KMS-11 (cell line): ENCODE data around the gene MACROD2.

Experiments used
- H2AFZ ChIP-seq: fragments of 200-600 bp; sonication (generic); 2 replicates; pipeline ENCODE4 v1.6.1; 2016; ENCODE audit warnings: antibody characterized with exemption, mixed run types, low read depth
- H3K27ac ChIP-seq: fragments of 200-600 bp; sonication (generic); 2 replicates; pipeline ENCODE4 v1.6.1; 2016; ENCODE audit warnings: mild to moderate bottlenecking, mixed run types
- H3K27me3 ChIP-seq: fragments of 200-600 bp; sonication (generic); 2 replicates; pipeline ENCODE4 v1.6.1; 2017; ENCODE audit warnings: mild to moderate bottlenecking, low read depth, mixed run types, moderate library complexity; ENCODE audit not compliant: insufficient read depth
- H3K36me3 ChIP-seq: fragments of 200-600 bp; sonication (generic); 2 replicates; pipeline ENCODE4 v1.6.1; 2017; ENCODE audit warnings: mild to moderate bottlenecking, mixed run types; ENCODE audit not compliant: insufficient read depth
- H3K4me1 ChIP-seq: fragments of 200-600 bp; sonication (generic); 2 replicates; pipeline ENCODE4 v1.6.1; 2016; ENCODE audit warnings: mild to moderate bottlenecking, low read depth, mixed run types; ENCODE audit not compliant: poor library complexity, severe bottlenecking
- H3K4me2 ChIP-seq: fragments of 200-600 bp; sonication (generic); 2 replicates; pipeline ENCODE4 v1.7.0; 2016; ENCODE audit warnings: mild to moderate bottlenecking, mixed run types
- H3K4me3 ChIP-seq: fragments of 200-600 bp; sonication (generic); IDR thresholded peaks from 2 replicates; pipeline ENCODE4 v1.6.1; 2017; ENCODE audit warnings: low read depth, low read length, mixed read lengths; ENCODE audit not compliant: insufficient read depth
- H3K79me2 ChIP-seq: fragments of 200-600 bp; sonication (generic); 2 replicates; pipeline ENCODE4 v1.6.1; 2016; ENCODE audit warnings: low read depth, mixed run types; ENCODE audit not compliant: insufficient read depth
- H3K9ac ChIP-seq: fragments of 200-600 bp; sonication (generic); 2 replicates; pipeline ENCODE4 v1.6.1; 2016; ENCODE audit warnings: mild to moderate bottlenecking, mixed run types
- H4K20me1 ChIP-seq: fragments of 200-600 bp; sonication (generic); 2 replicates; pipeline ENCODE4 v1.6.1; 2016; ENCODE audit warnings: mild to moderate bottlenecking, mixed run types; ENCODE audit not compliant: insufficient read depth
- CTCF ChIP-seq: fragments of 200-600 bp; sonication (generic); conservative IDR thresholded peaks from 2 replicates; pipeline ENCODE4 v1.6.1; 2017; ENCODE audit warnings: low read depth, mild to moderate bottlenecking, antibody characterized with exemption, low read length, moderate library complexity, mixed read lengths

Gene MACROD2

GRCh38 chr20:14589383-14589782 lies 594.1 kb downstream of the MACROD2 start:
- H3K36me3 ChIP-seq: no peaks in the 10 kb centered on the region
- H3K9ac ChIP-seq: no peak overlapping the region
- H3K27ac ChIP-seq: no peak overlapping the region
- H2AFZ ChIP-seq: no peak overlapping the region
- no peak overlapping the region for H3K4me3 ChIP-seq
- TF ChIP-seq CTCF: no peak
- H3K27me3 ChIP-seq: no peaks in the 10 kb centered on the region
- H3K79me2 ChIP-seq: no peaks in the 10 kb centered on the region
- H4K20me1 ChIP-seq: no peaks in the 10 kb centered on the region
- no peak overlapping the region for H3K4me2 ChIP-seq
- no peaks in the 10 kb centered on the region for H3K4me1 ChIP-seq

GRCh38 chr20:14595051-14595450 lies 599.7 kb downstream of the MACROD2 start:
- Histone ChIP-seq H3K27me3 (no peaks in the 10 kb centered on the region), H3K4me3 (no peak overlapping the region), H2AFZ (no peak overlapping the region), H3K79me2 (no peaks in the 10 kb centered on the region), H3K36me3 (no peaks in the 10 kb centered on the region), H3K27ac (no peak overlapping the region), H3K4me2 (no peak overlapping the region), H3K4me1 (no peaks in the 10 kb centered on the region), H4K20me1 (no peaks in the 10 kb centered on the region), H3K9ac (no peak overlapping the region)
- TF ChIP-seq CTCF: no peak

- no peaks in the 10 kb centered on the region for H4K20me1 ChIP-seq
- no peak overlapping the region for H3K27ac ChIP-seq
- no peak overlapping the region for H3K4me2 ChIP-seq
- H3K79me2 ChIP-seq: no peaks in the 10 kb centered on the region
- H3K9ac ChIP-seq: no peak overlapping the region
- no peak for TF ChIP-seq CTCF
- no peak overlapping the region for H2AFZ ChIP-seq
- no peaks in the 10 kb centered on the region for H3K36me3 ChIP-seq
- no peaks in the 10 kb centered on the region for H3K27me3 ChIP-seq
- no peaks in the 10 kb centered on the region for H3K4me1 ChIP-seq
- no peak overlapping the region for H3K4me3 ChIP-seq
Observed at GRCh38 chr20:14597206-14597715, 601.9 kb downstream of the MACROD2 start.

- H3K27me3 ChIP-seq: no peaks in the 10 kb centered on the region
Observed at GRCh38 chr20:14599613-14600012, 604.3 kb downstream of the MACROD2 start.

More at GRCh38 chr20:14599613-14600012, 604.3 kb downstream of the MACROD2 start:
- H3K79me2 ChIP-seq: no peaks in the 10 kb centered on the region
- TF ChIP-seq CTCF: no peak
- no peaks in the 10 kb centered on the region for H3K4me1 ChIP-seq
- H2AFZ ChIP-seq: no peak overlapping the region
- H3K4me3 ChIP-seq: no peak overlapping the region
- H3K27ac ChIP-seq: no peak overlapping the region
- no peaks in the 10 kb centered on the region for H3K36me3 ChIP-seq
- no peak overlapping the region for H3K9ac ChIP-seq
- H4K20me1 ChIP-seq: no peaks in the 10 kb centered on the region
- H3K4me2 ChIP-seq: no peak overlapping the region
